Measurements from ENCODE around the gene ARHGAP22.

Gene ARHGAP22

DNA sequence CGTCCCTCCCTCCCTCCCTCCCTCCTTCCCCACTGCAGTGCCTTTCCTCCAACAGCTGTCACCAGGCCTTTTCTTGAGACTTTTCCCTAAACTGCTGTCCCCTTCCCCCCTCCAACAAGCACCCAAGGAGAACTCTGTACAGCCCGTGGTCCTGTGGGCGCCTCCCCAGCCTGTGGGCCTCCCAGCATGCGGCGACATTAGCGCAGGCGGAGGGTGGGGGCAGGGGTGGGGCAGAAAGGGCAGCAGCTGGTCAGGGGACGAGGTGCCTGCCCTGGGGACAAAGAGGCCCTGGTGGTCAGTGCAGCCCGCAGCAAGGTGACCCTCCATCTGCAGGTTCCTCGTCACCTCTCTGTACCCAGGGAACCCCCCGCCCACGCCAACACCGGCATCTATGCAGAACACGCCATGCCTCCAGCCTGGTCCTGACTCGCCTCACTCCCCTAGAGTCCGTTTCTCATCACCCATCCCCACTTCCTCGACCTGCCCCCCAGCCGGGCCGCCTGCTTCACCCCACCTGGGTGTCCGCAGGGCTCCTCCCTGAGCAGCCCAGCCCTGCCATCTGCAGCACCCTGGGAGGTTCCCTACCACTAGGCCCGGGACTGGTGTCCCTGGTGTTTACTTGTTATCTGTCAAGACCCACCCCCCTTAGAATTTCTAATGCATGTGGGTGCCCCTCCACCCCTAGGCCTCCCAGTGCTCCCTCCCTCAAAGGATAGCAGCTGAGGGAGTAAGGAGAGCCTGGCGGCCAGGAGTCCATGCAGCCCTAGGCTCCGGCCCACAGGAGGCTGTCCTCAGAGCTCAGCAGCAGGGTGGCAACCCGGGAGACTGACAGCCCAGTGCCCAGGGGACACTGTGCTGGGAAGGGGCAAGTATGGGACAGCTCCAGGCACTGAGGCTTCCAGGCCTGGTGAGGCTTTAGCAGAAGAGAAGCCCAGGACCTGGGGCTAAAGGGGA, 147.8 kb downstream of the ARHGAP22 start:
- no peak for TF ChIP-seq TAF1 (IDR thresholded peaks at IDR 0.05; ENCODE audit: low read depth, low read length)
- TF ChIP-seq SPI1 (IDR thresholded peaks at IDR 0.05; ENCODE audit: low read depth, low read length), result no peak
- TF ChIP-seq POLR2AphosphoS5 (IDR thresholded peaks at IDR 0.05; ENCODE audit: low read depth, low read length), result no peak
- DNase-seq (ENCODE audit: insufficient read length, low spot score), result no peak
- no peak for FAIRE-seq

DNA sequence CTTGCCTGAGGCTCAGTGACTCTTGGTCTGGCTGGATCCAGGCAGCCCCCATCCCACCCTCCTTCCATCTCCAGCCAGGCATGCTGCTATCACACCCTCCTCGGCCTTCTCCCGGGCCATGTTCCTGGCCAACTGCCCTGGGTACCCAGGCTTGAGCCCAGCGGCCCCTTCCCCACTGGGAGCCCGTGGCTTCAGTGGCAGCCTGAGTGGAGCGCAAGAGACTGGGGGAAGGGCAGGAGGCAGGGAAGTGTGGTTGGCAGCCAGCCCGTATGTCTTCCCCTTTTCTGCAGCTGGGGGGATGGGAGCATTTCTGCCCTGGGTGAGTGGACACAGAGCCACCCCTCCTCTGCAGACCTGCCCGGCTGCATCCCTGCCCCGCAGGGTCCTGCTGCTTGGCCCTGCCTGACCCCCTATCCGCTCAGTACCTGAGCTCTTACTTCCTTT, 148.5 kb downstream of the ARHGAP22 start:
- no peak for TF ChIP-seq POLR2AphosphoS5 (IDR thresholded peaks at IDR 0.05; ENCODE audit: low read depth, low read length)
- peak; percentile 43; the same call in 1 of the 2 replicates for TF ChIP-seq SPI1 (IDR thresholded peaks at IDR 0.05; ENCODE audit: low read depth, low read length)
- FAIRE-seq (no peak), DNase-seq (ENCODE audit: insufficient read length, low spot score) (no peak)

DNA sequence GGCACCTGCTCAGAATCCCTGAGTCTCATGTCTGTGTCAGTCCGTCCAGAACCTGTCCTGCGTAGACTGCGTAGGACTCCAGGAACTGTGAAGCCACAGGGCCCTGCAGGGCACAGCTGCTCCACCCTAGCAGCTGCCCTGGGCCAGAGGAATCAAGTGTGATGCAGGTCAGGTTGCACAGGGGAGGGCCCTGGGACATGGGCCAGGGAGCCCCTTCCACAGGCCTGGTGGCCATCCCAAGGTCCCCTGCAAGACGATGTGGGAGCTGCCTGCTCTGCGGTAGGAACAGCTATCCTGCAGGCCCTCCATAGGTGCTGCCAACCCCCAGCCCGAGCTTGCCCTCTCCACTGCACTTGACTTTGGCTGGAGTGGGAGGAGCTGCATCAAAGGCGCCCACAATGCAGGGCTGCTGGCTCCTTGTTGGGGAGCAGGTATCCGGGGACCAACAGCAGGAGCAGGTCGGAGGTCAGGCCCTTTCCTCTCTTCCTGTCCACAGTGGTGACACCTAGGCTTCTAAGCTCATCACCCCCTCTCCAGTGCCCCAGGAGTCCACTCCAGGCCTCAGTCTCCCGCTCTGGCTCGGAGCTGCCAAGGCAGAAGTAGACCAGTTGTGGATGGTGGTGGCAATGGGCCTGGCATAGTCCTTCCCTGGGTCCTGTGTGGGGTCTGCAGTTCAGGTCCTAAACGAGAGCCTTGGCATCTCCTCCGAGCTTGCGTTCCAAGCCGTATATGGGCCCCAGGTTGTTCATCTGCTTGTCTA, 149.3 kb downstream of the ARHGAP22 start:
- DNase-seq (ENCODE audit: insufficient read length, low spot score) (no peak), FAIRE-seq (no peak)
- TF ChIP-seq POU2F2 (IDR thresholded peaks at IDR 0.05; ENCODE audit: low read depth, low read length) (no peak), POLR2AphosphoS5 (IDR thresholded peaks at IDR 0.05; ENCODE audit: low read depth, low read length) (no peak), TAF1 (IDR thresholded peaks at IDR 0.05; ENCODE audit: low read depth, low read length) (no peak), PAX5 (IDR thresholded peaks at IDR 0.05; ENCODE audit: insufficient read depth, low read length, severe bottlenecking) (no peak), POLR2A (IDR thresholded peaks at IDR 0.05; ENCODE audit: low read depth, low read length) (no peak), SPI1 (IDR thresholded peaks at IDR 0.05; ENCODE audit: low read depth, low read length) (no peak)

DNA sequence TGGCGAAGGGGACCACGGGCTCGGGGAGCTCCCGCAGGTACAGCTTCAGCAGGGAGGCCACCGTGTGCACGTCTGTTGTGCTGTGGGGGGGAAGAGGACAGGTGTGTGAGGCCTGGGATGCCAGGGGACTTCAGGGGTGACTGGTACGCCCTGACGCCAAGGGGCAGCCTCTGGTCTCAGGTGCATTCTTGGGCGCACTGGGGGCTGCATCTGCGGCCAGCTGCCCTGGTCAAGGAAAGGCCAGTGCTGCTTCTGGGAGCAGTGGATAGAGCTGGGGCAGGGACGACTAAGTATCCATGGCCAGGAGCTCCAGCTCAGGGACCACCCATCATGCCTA, 149.8 kb downstream of the ARHGAP22 start:
- DNase-seq (ENCODE audit: insufficient read length, low spot score), result no peak

DNA sequence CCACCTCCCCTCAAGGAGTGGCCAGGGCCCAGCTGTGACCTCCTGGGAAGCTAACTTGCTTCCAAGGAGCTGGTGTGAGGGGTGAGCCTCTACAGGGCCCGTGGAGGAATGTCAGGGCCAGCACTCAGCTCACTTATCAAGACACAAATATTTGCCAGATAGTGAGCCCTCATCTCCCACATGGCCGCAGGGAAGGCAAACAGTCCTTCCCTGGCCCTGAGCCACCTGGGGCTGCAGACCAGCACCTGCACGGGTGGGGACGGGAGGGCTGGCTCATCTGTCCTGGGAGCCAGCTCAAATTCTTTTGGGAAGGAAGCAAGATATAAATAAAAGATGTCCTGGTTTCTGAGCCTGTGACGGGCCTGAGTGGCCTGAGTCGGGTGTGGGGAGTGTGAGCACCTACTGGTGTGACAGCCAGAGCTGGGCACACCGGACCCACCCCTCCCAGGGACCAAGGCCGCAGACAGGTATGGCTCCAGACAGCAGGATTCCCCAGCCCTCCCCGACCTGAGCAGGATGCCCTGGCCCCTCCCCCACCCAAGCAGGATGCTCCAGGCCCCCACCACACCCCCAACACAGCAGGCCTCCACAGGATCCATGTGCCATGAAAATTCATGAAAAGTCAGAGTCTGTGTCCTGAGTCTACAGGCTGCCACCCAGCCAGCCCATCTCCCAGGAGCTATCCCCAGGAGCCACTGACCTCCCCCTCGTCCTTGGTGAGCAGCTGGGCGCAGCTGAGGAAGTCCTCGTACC, 150.4 kb downstream of the ARHGAP22 start:
- DNase-seq (ENCODE audit: insufficient read length, low spot score) (no peak), FAIRE-seq (no peak)
- no peak for TF ChIP-seq TAF1 (IDR thresholded peaks at IDR 0.05; ENCODE audit: low read depth, low read length)
- no peak for TF ChIP-seq PAX5 (IDR thresholded peaks at IDR 0.05; ENCODE audit: insufficient read depth, low read length, severe bottlenecking)
- no peak for TF ChIP-seq POLR2AphosphoS5 (IDR thresholded peaks at IDR 0.05; ENCODE audit: low read depth, low read length)
- TF ChIP-seq POLR2A (IDR thresholded peaks at IDR 0.05; ENCODE audit: low read depth, low read length), result no peak
- no peak for TF ChIP-seq POU2F2 (IDR thresholded peaks at IDR 0.05; ENCODE audit: low read depth, low read length)
- no peak for TF ChIP-seq SPI1 (IDR thresholded peaks at IDR 0.05; ENCODE audit: low read depth, low read length)

More for the DNA sequence above, 149.8 kb downstream of the ARHGAP22 start:
- FAIRE-seq, result no peak
- TF ChIP-seq TAF1 (IDR thresholded peaks at IDR 0.05; ENCODE audit: low read depth, low read length), result no peak

DNA sequence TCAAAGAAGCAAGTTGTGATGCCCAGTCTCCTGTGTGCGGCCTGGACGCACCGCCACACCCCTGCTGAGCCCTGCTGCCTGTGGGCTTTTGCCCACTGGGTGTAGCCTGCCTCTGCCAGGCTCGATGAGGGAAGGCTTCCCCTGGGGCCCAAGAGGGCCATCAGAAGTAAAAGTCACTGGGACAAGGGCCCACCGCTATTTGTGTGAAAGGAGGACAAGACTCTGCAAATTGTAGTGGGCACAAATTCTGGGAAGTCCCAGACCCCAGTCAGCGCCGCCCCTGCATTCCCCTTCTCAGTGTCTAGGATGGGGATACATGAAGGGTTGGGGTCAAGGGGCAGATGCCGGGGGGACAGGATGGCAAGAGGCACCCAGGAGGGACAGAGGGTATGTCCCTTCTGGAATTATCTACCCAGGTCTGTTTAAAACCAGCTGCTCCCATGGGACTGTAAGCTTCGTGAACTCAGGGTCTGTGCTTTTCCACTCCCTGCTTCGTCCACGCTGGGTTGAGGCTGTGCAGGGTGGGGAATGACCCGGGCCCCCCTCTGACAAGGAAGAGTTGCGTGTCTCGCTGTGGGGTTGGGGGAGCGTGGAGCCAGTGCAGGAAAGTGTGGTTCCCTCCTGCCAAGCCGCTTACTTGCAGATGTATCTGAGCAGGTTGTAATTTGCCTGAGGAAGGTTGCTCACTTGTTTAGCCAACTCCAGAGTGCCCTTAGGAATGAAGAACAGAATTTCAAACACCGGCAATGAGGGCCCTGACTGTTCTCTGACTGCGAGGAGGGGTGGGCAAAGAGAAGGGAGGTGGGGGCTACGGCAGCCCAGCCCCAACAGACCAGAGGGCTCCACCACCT, 151.2 kb downstream of the ARHGAP22 start:
- TF ChIP-seq SPI1 (IDR thresholded peaks at IDR 0.05; ENCODE audit: low read depth, low read length) (no peak), PAX5 (IDR thresholded peaks at IDR 0.05; ENCODE audit: insufficient read depth, low read length, severe bottlenecking) (no peak), POLR2AphosphoS5 (IDR thresholded peaks at IDR 0.05; ENCODE audit: low read depth, low read length) (no peak)
- DNase-seq (ENCODE audit: insufficient read length, low spot score), result no peak

DNA sequence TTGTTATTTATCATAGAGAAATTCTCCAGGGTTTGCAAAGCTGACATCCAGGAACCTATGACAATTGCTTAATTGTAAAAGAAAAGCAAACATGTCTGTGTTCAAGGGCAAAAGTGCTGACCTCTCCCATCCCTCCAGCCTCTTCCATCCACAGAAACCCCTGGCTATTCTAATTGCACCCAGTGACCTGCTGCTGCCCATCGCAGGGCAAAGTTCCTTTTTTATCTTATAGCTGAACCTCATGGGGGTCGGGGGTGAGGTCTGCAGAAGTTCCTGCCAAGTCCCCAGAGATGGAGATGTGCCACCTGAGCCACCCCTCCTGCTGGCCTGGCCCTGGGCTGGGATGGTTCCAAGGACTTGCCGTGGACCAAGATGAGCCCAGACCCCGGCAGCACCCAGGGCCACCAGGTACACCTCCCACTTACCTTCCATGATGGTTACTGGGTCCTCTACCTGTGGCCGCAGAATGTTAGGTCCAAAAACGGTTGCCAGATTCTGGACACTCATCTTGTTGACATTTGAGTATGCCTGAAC, 151.9 kb downstream of the ARHGAP22 start:
- FAIRE-seq, result no peak
- TF ChIP-seq PAX5 (IDR thresholded peaks at IDR 0.05; ENCODE audit: insufficient read depth, low read length, severe bottlenecking), result no peak
- no peak for TF ChIP-seq POLR2AphosphoS5 (IDR thresholded peaks at IDR 0.05; ENCODE audit: low read depth, low read length)
- TF ChIP-seq SPI1 (IDR thresholded peaks at IDR 0.05; ENCODE audit: low read depth, low read length), result no peak
- no peak for TF ChIP-seq POLR2A (IDR thresholded peaks at IDR 0.05; ENCODE audit: low read depth, low read length)
- no peak for TF ChIP-seq TAF1 (IDR thresholded peaks at IDR 0.05; ENCODE audit: low read depth, low read length)
- no peak for TF ChIP-seq POU2F2 (IDR thresholded peaks at IDR 0.05; ENCODE audit: low read depth, low read length)
- no peak for DNase-seq (ENCODE audit: insufficient read length, low spot score)

More for the DNA sequence above, 151.2 kb downstream of the ARHGAP22 start:
- FAIRE-seq, result no peak

DNA sequence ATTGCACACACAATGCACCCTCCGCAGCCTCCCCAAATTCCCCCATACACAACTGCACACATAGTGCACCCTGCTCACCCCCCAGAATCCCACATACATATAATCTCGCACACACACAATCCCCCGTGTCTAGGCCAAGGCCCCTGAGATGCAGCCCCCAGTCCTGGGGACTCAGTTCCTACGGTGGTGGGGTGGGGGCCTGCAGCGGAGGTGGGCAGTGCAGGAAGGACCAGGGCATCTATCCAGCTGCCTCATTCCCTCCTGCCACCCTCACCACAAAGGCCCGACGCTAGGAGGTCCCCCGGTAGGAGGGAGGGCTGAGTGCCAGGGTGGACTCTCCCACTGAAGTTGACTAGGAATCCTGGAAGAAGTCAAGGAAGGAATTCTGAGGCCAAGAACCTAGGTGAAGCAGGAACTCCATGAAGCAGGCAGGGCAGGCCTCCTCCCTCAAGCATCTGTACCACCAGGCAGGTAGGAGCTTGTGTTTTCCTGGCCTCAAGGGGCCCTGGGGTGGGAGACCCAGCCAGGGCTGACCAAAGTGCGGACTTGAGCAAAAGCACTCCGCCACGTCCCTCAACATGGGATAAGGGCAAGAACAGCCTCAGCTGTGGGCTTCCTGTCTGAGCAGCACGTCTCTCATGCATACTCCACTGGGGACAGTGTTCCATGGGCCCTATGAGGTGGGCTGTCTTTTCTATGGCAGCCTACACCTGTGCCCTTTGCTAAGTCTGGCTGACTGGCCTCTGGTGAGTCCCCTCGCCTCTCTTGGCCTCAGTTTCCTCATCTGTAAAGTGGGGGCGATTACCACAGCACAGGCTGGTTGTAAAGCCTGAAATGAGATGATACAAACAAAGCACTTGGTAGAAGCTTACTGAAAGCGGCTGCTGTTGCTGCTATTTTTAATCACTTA, 152.6 kb downstream of the ARHGAP22 start:
- no peak for FAIRE-seq
- no peak for DNase-seq (ENCODE audit: insufficient read length, low spot score)

More for the DNA sequence above, 152.6 kb downstream of the ARHGAP22 start:
- no peak for TF ChIP-seq POLR2AphosphoS5 (IDR thresholded peaks at IDR 0.05; ENCODE audit: low read depth, low read length)
- TF ChIP-seq TAF1 (IDR thresholded peaks at IDR 0.05; ENCODE audit: low read depth, low read length), result no peak
- TF ChIP-seq POU2F2 (IDR thresholded peaks at IDR 0.05; ENCODE audit: low read depth, low read length), result no peak
- TF ChIP-seq SPI1 (IDR thresholded peaks at IDR 0.05; ENCODE audit: low read depth, low read length), result no peak
- no peak for TF ChIP-seq PAX5 (IDR thresholded peaks at IDR 0.05; ENCODE audit: insufficient read depth, low read length, severe bottlenecking)
- TF ChIP-seq POLR2A (IDR thresholded peaks at IDR 0.05; ENCODE audit: low read depth, low read length), result no peak
